ENCODE results near the gene ZNF780B. TPM values are rescaled to one million over a fixed set of nuclear protein-coding genes. Genes with fewer than 3 reads are reported as not detected.

The ZNF780B gene
- polyA plus RNA-seq, 2 of the 4 experiments (the other 2 are of a cell fraction), result 8.7 to 10.0 TPM

DNA sequence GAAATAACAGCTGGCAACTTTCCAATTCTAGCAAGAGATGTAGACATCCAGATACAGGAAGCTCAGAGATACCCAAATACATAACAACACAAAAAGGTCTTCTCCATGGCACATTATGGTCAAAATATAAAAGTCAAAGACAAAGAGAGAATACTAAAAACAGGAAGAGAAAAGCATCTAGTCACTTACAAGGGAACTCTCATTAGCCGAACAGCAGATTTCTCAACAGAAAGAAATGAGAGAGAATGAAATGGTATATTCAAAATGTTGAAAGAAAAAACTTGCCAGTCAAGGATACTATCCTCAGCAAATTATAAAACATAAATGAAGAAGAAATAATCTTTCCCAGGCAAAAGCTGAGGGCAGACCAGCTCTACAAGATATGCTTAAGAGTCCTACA is 22.3 kb upstream of the ZNF780B start (continued):
- no peak for TF ChIP-seq REST (IDR thresholded peaks at IDR 0.05)
- TF ChIP-seq, protein P1, sequence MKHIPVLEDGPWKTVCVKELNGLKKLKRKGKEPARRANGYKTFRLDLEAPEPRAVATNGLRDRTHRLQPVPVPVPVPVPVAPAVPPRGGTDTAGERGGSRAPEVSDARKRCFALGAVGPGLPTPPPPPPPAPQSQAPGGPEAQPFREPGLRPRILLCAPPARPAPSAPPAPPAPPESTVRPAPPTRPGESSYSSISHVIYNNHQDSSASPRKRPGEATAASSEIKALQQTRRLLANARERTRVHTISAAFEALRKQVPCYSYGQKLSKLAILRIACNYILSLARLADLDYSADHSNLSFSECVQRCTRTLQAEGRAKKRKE (CRISPR knock-in tag; IDR thresholded peaks at IDR 0.05; ENCODE audit: low read depth), result no peak
- no peak for TF ChIP-seq NPAS2 (CRISPR knock-in tag; IDR thresholded peaks at IDR 0.05; ENCODE audit: borderline replicate concordance)
- no peak for TF ChIP-seq CBX8 (IDR thresholded peaks at IDR 0.05)
- TF ChIP-seq RAD21 (conservative IDR thresholded peaks at IDR 0.05 in 1 of 2, IDR thresholded peaks at IDR 0.05 in 1 of 2), result no peak
- no peak for TF ChIP-seq NFE2L2 (conservative IDR thresholded peaks at IDR 0.05; ENCODE audit: low read length)
- TF ChIP-seq POLR2A (IDR thresholded peaks at IDR 0.05; ENCODE audit: low read length), result no peak

DNA sequence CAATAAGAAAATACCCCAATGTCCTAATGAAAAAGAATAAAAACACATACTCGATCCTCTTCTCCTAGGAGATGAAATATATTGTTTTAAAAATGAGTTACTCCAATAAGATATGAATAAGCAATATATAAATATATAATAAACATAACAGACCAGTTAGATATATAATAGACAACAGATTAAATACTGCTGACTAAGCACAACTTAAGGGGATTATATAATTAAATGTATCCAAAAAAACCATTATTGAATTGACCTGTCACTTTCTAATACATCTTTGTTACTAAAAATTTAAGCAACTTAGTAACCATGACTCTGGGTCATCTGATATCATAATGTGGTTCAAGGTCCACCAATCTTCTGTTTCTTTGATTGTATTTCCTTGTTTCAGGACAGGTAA is 14.0 kb upstream of the ZNF780B start:
- H3K27ac ChIP-seq, result no peak overlapping the region
- TF ChIP-seq MAFK (IDR thresholded peaks at IDR 0.05; ENCODE audit: partially characterized antibody), result peak; percentile 99
- TF ChIP-seq TP53 (CRISPR knock-in tag; IDR thresholded peaks at IDR 0.05), result no peak
- TF ChIP-seq ZC3H11A (IDR thresholded peaks at IDR 0.05), result no peak
- peaks cover 96% of the 10 kb centered on the region for H3K9me3 ChIP-seq
- no peaks in the 10 kb centered on the region for H3K4me1 ChIP-seq
- no peak for FAIRE-seq
- ChIA-PET CTCF (no interaction called here), POLR2A (no interaction called here)
- H3K4me3 ChIP-seq, result no peak overlapping the region
- 63% methylated on average over 1 of the region's 1 CpG for whole genome bisulfite sequencing (ENCODE audit: missing lambda C conversion rate)
- no peak for DNase-seq (ENCODE audit: low read depth in 1 of 2, low spot score in 1 of 2)
- H3K4me2 ChIP-seq, result no peak overlapping the region
- ATAC-seq, result no peak

DNA sequence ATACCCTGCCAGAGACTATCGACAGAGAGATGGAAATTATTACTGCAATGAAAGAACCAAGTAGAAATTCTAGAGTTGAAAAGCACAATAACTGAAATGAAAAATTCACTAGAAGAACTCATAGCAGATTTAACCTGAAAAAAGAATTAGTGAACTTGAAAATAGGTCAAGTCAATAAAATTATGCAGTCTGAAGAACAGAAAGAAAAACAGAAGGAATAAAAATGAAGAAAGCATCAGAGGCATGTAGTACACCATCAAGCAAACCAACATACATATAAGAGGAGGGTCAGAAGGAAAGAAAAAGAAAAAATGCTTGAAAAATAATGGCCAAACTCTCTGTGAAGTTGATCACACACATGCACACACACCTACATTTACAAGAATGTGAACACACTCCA is 3.6 kb upstream of the ZNF780B start:
- H3K27ac ChIP-seq, result no peak overlapping the region
- TF ChIP-seq CBX2 (IDR thresholded peaks at IDR 0.05; ENCODE audit: borderline replicate concordance, low read depth) (no peak), CEBPB (IDR thresholded peaks at IDR 0.05) (no peak), RCOR1 (IDR thresholded peaks at IDR 0.05; ENCODE audit: low read depth, low read length) (no peak), FOSL2 (IDR thresholded peaks at IDR 0.05) (no peak), FOSL2 (CRISPR knock-in tag; IDR thresholded peaks at IDR 0.05) (no peak), MAFK (IDR thresholded peaks at IDR 0.05; ENCODE audit: partially characterized antibody) (no peak), MAX (IDR thresholded peaks at IDR 0.05) (no peak), EP300 (IDR thresholded peaks at IDR 0.05) (no peak), ZFP36 (IDR thresholded peaks at IDR 0.05; ENCODE audit: borderline replicate concordance, partially characterized antibody) (no peak), NPAS2 (CRISPR knock-in tag; IDR thresholded peaks at IDR 0.05; ENCODE audit: borderline replicate concordance) (no peak), KDM5A (IDR thresholded peaks at IDR 0.05) (no peak), EHMT2 (IDR thresholded peaks at IDR 0.05; ENCODE audit: low read depth) (no peak), CHD4 (IDR thresholded peaks at IDR 0.05; ENCODE audit: borderline replicate concordance) (no peak), POLR2A (IDR thresholded peaks at IDR 0.05; ENCODE audit: low read length) (no peak), NR3C1 (IDR thresholded peaks at IDR 0.05) (no peak), PBX3 (IDR thresholded peaks at IDR 0.05) (no peak), HOXA7 (CRISPR knock-in tag; IDR thresholded peaks at IDR 0.05) (no peak), JUNB (IDR thresholded peaks at IDR 0.05) (no peak), HEYL (CRISPR knock-in tag; IDR thresholded peaks at IDR 0.05) (no peak)
- TF ChIP-seq, protein P2, sequence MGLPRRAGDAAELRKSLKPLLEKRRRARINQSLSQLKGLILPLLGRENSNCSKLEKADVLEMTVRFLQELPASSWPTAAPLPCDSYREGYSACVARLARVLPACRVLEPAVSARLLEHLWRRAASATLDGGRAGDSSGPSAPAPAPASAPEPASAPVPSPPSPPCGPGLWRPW (IDR thresholded peaks at IDR 0.05), result no peak
- FAIRE-seq (peak; percentile 98), DNase-seq (ENCODE audit: low read depth in 1 of 2, low spot score in 1 of 2) (no peak), ATAC-seq (no peak)
- POLR2A ChIA-PET, result no interaction called here
- peaks cover 92% of the 10 kb centered on the region for H3K9me3 ChIP-seq
- 0 out of 3 replicates have a peak, but pooled peaks cover 4% of the 10 kb centered on the region for H3K4me1 ChIP-seq
- no peak overlapping the region for H3K4me2 ChIP-seq
- 19% methylated on average over 1 of the region's 1 CpG for WGBS (ENCODE audit: missing lambda C conversion rate)
- CTCF ChIA-PET, result interaction anchor here (0.5 to 0.6 kb wide), 2 partner anchors 246 to 1694 kb away, joined by 3 read pairs; no protein-coding TSS in a partner anchor
- no peak overlapping the region for H3K4me3 ChIP-seq

Data from A549 (cell line).